IMR-90 (cell line): ENCODE measurements around the gene CXCR3. TPM values are rescaled to one million over a fixed set of nuclear protein-coding genes. Genes with fewer than 3 reads are reported as not detected.

ENCODE experiments used
- ATAC-seq: fragments of 200-7000 bp; cut with Tn5 transposase; 2 replicates; pipeline ENCODE4 v1.9.1; 2020; ENCODE audit warnings: low read depth, mild to moderate bottlenecking, moderate library complexity
- BruUV-seq: library from RNA; stranded (reverse); fragments of 400-500 nt; replicated peaks from 2 replicates; lab custom pipeline; 2021; lab: Mats Ljungman, UMichigan
- CTCF ChIA-PET: fragments of 300-600 bp; formaldehyde crosslinking; extraction: SDS; loops from one replicate; lab custom pipeline; 2021; ENCODE audit warnings: antibody characterized with exemption; lab: Yijun Ruan, JAX
- POLR2A ChIA-PET: fragments of 300-600 bp; sonication (Branson Sonifier 250); formaldehyde crosslinking; loops from one replicate; lab custom pipeline; 2022; ENCODE audit warnings: antibody characterized with exemption; ENCODE audit not compliant: unreplicated experiment; lab: Charles Lee
- DNase-seq: peaks from one replicate; pipeline ENCODE4 v3.0.0; 2013
- H2AFZ ChIP-seq: replicated peaks from 2 replicates; pipeline ENCODE3; 2013; ENCODE audit warnings: low read length, mild to moderate bottlenecking; ENCODE audit not compliant: poor library complexity
- H2AK5ac ChIP-seq: 2 replicates; pipeline ENCODE4 v1.6.1; 2013; ENCODE audit warnings: low read depth, low read length, inconsistent platforms
- H2AK9ac ChIP-seq: replicated peaks from 2 replicates; pipeline ENCODE3; 2013; ENCODE audit warnings: mild to moderate bottlenecking, low read depth, low read length, moderate library complexity; ENCODE audit not compliant: poor library complexity
- H2BK120ac ChIP-seq: 2 replicates; pipeline ENCODE4 v1.6.1; 2013; ENCODE audit warnings: low read depth, low read length, inconsistent platforms
- H2BK15ac ChIP-seq: 3 replicates; pipeline ENCODE4 v1.6.1; 2013; ENCODE audit warnings: low read depth, low read length, inconsistent platforms
- H2BK20ac ChIP-seq: 2 replicates; pipeline ENCODE4 v1.6.1; 2013; ENCODE audit warnings: low read depth, mild to moderate bottlenecking, inconsistent platforms, low read length, moderate library complexity
- H2BK5ac ChIP-seq: 2 replicates; pipeline ENCODE4 v1.6.1; 2013; ENCODE audit warnings: mild to moderate bottlenecking, low read depth, low read length, inconsistent platforms; ENCODE audit not compliant: poor library complexity, severe bottlenecking
- H3K14ac ChIP-seq: replicated peaks from 2 replicates; pipeline ENCODE4 v1.6.1; 2013; ENCODE audit warnings: low read depth, low read length, inconsistent platforms
- H3K18ac ChIP-seq: 2 replicates; pipeline ENCODE4 v1.6.1; 2013; ENCODE audit warnings: low read depth, low read length, control low read depth
- H3K23ac ChIP-seq: 2 replicates; pipeline ENCODE4 v1.6.1; 2013; ENCODE audit warnings: low read depth, low read length, inconsistent platforms
- H3K27ac ChIP-seq: 2 replicates; pipeline ENCODE4 v1.5.1; 2013; ENCODE audit warnings: mild to moderate bottlenecking, control low read depth, low read length; ENCODE audit not compliant: insufficient read depth
- H3K27me3 ChIP-seq: 2 replicates; pipeline ENCODE4 v1.6.1; 2013; ENCODE audit warnings: low read length; ENCODE audit not compliant: control insufficient read depth, insufficient read depth
- H3K36me3 ChIP-seq: 2 replicates; pipeline ENCODE4 v1.6.1; 2013; ENCODE audit warnings: low read length, mixed read lengths; ENCODE audit not compliant: control insufficient read depth, insufficient read depth
- H3K4ac ChIP-seq: 2 replicates; pipeline ENCODE4 v1.6.1; 2013; ENCODE audit warnings: low read depth, low read length, inconsistent platforms
- H3K4me1 ChIP-seq: 2 replicates; pipeline ENCODE4 v1.6.1; 2013; ENCODE audit warnings: low read length, mixed read lengths; ENCODE audit not compliant: control insufficient read depth, insufficient read depth
- H3K4me2 ChIP-seq: 2 replicates; pipeline ENCODE4 v1.6.1; 2013; ENCODE audit warnings: low read depth, mild to moderate bottlenecking, control low read depth, low read length, moderate library complexity
- H3K4me3 ChIP-seq: 2 replicates; pipeline ENCODE4 v1.5.1; 2013; ENCODE audit warnings: low read depth, mild to moderate bottlenecking, control low read depth, low read length, moderate library complexity; ENCODE audit not compliant: insufficient read depth
- H3K56ac ChIP-seq: 2 replicates; pipeline ENCODE4 v1.6.1; 2013; ENCODE audit warnings: low read length, inconsistent platforms; ENCODE audit not compliant: insufficient read depth; ENCODE audit errors: extremely low read depth
- H3K79me1 ChIP-seq, 2 experiments: 2 replicates each; pipeline ENCODE4 v1.6.1; 2013; ENCODE audit warnings: low read length in 2 of 2, inconsistent platforms in 1 of 2, low read depth in 1 of 2
- H3K9ac ChIP-seq: 2 replicates; pipeline ENCODE4 v1.6.1; 2013; ENCODE audit warnings: low read depth, low read length, control low read depth
- H3K9me1 ChIP-seq: 2 replicates; pipeline ENCODE4 v1.6.1; 2013; ENCODE audit warnings: low read length, inconsistent platforms; ENCODE audit not compliant: insufficient read depth
- H3K9me3 ChIP-seq: 2 replicates; pipeline ENCODE4 v1.6.1; 2013; ENCODE audit warnings: low read length; ENCODE audit not compliant: control insufficient read depth, insufficient read depth
- H4K20me1 ChIP-seq: 2 replicates; pipeline ENCODE4 v1.6.1; 2013; ENCODE audit warnings: low read length, inconsistent platforms; ENCODE audit not compliant: insufficient read depth
- H4K5ac ChIP-seq: 2 replicates; pipeline ENCODE4 v1.6.1; 2013; ENCODE audit warnings: mild to moderate bottlenecking, low read depth, low read length, control low read depth
- H4K8ac ChIP-seq, 2 experiments: 2 replicates each; pipeline ENCODE4 v1.6.1; 2013; ENCODE audit warnings: low read depth in 2 of 2, low read length in 2 of 2, control low read depth in 1 of 2, inconsistent platforms in 1 of 2
- H4K91ac ChIP-seq: 2 replicates; pipeline ENCODE4 v1.6.1; 2013; ENCODE audit warnings: low read depth, low read length, inconsistent platforms; ENCODE audit not compliant: insufficient read depth
- CEBPB ChIP-seq: IDR thresholded peaks from 2 replicates; pipeline ENCODE4 v1.6.1; 2012; ENCODE audit warnings: low read depth, low read length, improper control_type of control experiment
- MAFK ChIP-seq: IDR thresholded peaks from 2 replicates; pipeline ENCODE4 v1.6.1; 2012; ENCODE audit warnings: low read depth, low read length, improper control_type of control experiment
- WGBS, 2 experiments: methylation state at CpG; one replicate each; pipeline versions ENCODE4 v1.1.5 to v1.1.7; 2013; ENCODE audit warnings: missing lambda C conversion rate in 2 of 2; ENCODE audit not compliant: insufficient read length in 1 of 2; ENCODE audit errors: extremely low coverage in 2 of 2; 5-methylcytosine and 5-hydroxymethylcytosine counted together
- dilution Hi-C: fragments of 300-500 bp; cut with HindIII; formaldehyde crosslinking; loops from one replicate; pipeline ENCODE4 v1.14.3; 2018; ENCODE audit warnings: low sequenced_read_pairs; ENCODE audit not compliant: unreplicated experiment
- in situ Hi-C: fragments of 300-500 bp; cut with MboI; formaldehyde crosslinking; loops from 3 replicates; pipeline ENCODE4 v1.14.3; 2019; ENCODE audit warnings: low sequenced_read_pairs, inconsistent platforms, mixed read lengths
- intact Hi-C: fragments of 100-400 bp; cut with micrococcal nuclease; formaldehyde crosslinking; loops from 2 replicates; pipeline ENCODE4 v1.10.0; 2022
- polyA plus RNA-seq, 3 experiments: library from polyadenylated mRNA; depleted of rRNA; stranded (reverse); fragments of >200 nt; gene quantifications; 2 replicates each; pipeline ENCODE4 v1.2.3, GENCODE V29; 2012; ENCODE audit warnings: low replicate concordance in 1 of 3
- total RNA-seq: library from RNA; depleted of rRNA; stranded (reverse); fragments of >200 nt; gene quantifications from 2 replicates; pipeline ENCODE4 v1.2.3, GENCODE V29; 2012

CXCR3 gene
- total and polyA plus RNA-seq, 2 of the 4 experiments (the other 2 are of a cell fraction) = not detected

GRCh38 chrX:71627588-71628404, 9.5 kb upstream of the CXCR3 start:
- H3K4me3 ChIP-seq = no peak overlapping the region
- H2BK120ac ChIP-seq = no peak overlapping the region
- DNase-seq (no peak), ATAC-seq (no peak)
- no peak overlapping the region for H2AK5ac ChIP-seq
- no peak overlapping the region for H4K5ac ChIP-seq
- H3K9me3 ChIP-seq = no peaks in the 10 kb centered on the region
- no peaks in the 10 kb centered on the region for H3K36me3 ChIP-seq
- TF ChIP-seq CEBPB (no peak), MAFK (peak; percentile 82)
- no peak overlapping the region for H3K27ac ChIP-seq
- 65% methylated on average over 4 of the region's 14 CpGs; no CpG with 5 or more reads in 1 of the 2 experiments for WGBS, 2 experiments
- CTCF ChIA-PET = no interaction called here
- H2AFZ ChIP-seq = no peak overlapping the region
- H4K91ac ChIP-seq = no peak overlapping the region
- no peak overlapping the region for H2BK15ac ChIP-seq
- H2BK20ac ChIP-seq = no peak overlapping the region
- no peak overlapping the region for H3K18ac ChIP-seq
- intact Hi-C loops = no loop called here
- no peak overlapping the region for H2BK5ac ChIP-seq
- no TSS peak for BruUV-seq
- no peak overlapping the region for H3K56ac ChIP-seq
- no peak overlapping the region for H3K4ac ChIP-seq
- no peaks in the 10 kb centered on the region for H3K79me1 ChIP-seq
- H3K27me3 ChIP-seq = peaks cover 6% of the 10 kb centered on the region
- H4K20me1 ChIP-seq = no peaks in the 10 kb centered on the region
- no peak overlapping the region for H3K9ac ChIP-seq
- H2AK9ac ChIP-seq = no peak overlapping the region
- dilution Hi-C loops = no loop called here
- no peak overlapping the region for H3K14ac ChIP-seq
- H3K9me1 ChIP-seq = no peaks in the 10 kb centered on the region
- in situ Hi-C loops = loop anchor here (25.0 kb wide), 1 partner anchor 865 kb away; no protein-coding TSS in a partner anchor
- no peak overlapping the region for H3K23ac ChIP-seq
- H3K4me2 ChIP-seq = no peak overlapping the region
- POLR2A ChIA-PET = no interaction called here
- H3K4me1 ChIP-seq = no peaks in the 10 kb centered on the region
- H4K8ac ChIP-seq = no peak overlapping the region
